Colon (tissue), 2 donors: ENCODE data around the gene JAKMIP3.

ENCODE experiments used
- FAIRE-seq: peaks from 2 replicates; lab custom pipeline; 2012; peaks lifted over from hg19 to GRCh38; lab: Jason Lieb, UNC
- donor health status: control.
- donor health status: control.

The JAKMIP3 gene

DNA sequence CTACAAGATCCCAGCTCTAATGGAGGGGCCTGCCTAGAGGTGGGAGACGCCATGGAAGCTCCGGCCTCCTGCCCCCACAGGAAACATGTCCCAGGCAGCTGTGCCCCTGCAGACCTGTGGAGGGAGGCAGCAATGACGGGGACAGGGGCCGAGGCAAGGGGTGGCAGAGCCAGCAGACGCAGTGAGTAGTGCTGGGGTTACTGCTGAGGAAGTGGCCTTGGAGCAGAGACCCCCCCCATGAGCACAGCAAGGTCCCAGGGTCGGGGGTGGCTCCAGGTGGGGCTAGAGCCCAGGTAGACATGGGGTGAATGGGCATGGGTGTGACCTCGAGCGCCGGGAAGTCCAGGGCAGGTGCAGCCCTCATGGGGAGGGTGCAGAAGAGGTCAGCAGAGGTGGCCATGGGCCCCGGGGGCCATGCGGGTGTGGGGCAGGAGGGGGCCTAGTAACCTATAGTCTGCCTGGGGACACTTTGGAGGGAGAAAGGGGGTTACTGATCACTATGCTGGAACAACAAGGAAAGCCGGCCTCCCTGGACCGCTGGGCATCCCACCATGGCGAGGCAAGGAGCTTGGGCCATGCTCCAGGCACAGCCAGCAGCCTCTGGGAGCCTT, 45.5 kb downstream of the JAKMIP3 start:
- no peak for FAIRE-seq

DNA sequence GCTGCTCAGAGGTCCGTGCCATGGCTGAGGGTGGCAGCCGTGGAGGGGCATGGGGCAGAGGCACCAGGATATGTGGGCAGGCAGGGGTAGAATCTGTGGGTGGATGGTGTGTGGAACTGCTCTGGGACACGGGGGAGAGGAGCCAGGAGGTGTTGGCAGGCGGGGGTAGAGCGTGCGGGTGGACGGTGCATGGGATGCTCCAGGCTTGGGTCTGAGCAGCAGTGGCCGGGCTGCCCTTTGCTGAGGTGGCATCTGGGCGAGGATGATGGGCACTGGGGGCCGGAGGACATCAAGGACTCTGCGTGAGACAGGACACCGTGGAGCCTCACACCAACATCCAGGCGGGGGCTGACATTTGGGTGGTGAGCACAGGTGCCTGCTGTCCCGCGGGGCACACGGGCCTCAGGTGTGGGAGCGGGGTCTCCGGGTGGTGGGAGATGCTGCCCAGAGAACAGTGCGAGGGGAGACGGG, 46.2 kb downstream of the JAKMIP3 start:
- FAIRE-seq = no peak

DNA sequence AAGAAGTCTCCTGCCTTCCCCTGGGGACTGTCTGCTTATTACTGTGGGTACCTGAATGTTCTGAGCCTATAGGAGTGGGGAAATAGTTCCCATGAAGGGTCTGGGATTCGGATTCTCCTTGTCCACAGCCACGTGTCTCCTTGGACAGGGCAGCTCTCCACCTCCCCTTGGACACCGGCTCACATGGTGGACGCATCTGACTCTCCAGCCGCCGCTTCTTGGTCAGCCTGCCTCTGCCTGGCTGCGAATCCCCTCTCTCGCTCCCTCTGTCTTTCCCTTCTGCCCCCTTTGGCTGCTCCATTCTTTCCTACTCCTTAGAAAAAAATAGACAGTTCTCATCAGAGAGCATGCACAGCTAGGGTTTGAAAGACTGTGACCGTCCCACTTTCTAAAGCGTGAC, 46.9 kb downstream of the JAKMIP3 start:
- no peak for FAIRE-seq

DNA sequence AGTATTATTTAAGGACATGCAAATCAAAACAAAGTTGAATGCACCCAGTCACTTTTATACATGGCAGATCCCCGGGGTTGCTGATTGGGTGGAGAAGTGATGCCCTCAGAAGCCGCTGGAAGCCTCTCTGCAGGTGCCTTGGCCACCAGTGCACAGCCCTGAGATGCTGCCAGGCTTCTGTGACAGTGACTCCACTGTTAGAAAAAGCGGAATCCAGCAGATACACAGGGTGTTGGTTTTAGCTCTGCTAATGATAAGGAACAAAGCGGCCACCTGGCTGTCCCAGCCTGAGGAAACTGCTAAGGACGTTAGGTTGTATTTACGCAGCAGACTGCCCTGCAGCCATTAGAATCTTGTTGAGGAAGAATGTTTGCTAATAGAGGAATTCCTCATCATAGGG, 47.5 kb downstream of the JAKMIP3 start:
- no peak for FAIRE-seq

DNA sequence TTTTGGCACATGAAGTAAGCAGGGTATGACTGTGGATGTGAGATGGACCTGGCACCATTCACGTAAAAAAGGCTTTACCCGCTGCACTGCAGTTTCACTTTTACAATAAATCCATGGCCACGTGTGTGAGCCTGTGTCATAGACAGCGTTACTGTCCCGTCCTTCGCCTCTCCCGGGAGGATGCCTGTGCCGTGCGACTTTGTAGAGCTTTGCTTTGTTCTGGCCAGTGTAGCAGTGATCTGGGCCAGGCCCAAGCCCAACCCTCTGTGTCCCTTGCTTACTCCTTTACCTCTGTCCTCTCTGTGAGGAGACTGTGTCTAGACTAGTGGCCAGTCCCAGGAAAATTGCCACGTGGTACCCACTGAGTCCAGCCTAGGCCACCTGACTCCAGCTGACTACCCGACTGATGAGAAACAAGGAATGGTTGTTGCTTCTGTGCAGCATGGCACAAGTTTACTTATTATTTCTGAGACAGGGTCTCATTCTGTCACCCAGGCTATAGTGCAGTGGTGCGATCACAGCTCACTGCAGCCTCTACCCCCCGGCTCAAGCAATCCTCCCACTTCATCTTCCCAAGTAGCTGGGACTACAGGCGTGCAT, 48.1 kb downstream of the JAKMIP3 start:
- no peak for FAIRE-seq

DNA sequence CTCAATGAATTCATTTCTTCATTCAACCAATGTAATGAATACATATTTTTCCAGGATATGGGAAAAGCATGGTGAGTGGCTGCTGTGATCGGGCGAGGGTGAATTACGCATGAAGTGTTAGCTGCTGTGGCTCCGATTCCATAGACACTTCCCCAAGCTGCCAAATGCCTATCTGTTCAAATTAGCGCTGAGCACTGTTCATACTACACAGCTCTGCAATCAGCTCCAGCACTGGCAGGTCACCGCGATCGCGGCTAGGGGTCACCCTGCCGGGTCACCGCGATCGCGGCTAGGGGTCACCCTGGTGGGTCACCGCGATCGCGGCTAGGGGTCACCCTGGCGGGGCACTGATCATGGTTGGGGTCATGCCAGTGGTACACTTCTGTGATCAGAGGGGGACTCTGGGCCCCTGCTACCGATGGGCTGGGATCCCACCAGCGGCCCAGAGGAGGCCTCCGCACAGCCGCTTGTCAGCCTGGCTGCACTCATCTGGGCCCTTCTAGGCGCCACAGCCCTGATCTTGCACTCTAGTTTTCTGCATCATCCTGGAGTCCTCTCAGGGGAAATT, 49.3 kb downstream of the JAKMIP3 start:
- no peak for FAIRE-seq
